Activated CD4-positive, alpha-beta T cell treated with anti-CD3 and anti-CD28 coated beads, Interleukin-2, amount 10 ng/mL, durations not matched to agents 7 days and 5 days (primary cell): ENCODE measurements around the gene MTCP1. TPM values are rescaled to one million over a fixed set of nuclear protein-coding genes. Genes with fewer than 3 reads are reported as not detected.

Experiments used
- CTCF ChIA-PET: fragments of 350-600 bp; sonication (Branson Sonifier 250); formaldehyde crosslinking; loops from one replicate; lab custom pipeline; 2021; ENCODE audit warnings: antibody characterized with exemption; lab: Charles Lee
- POLR2A ChIA-PET: fragments of 350-600 bp; sonication (Branson Sonifier 250); formaldehyde crosslinking; loops from one replicate; lab custom pipeline; 2021; ENCODE audit warnings: antibody characterized with exemption; lab: Charles Lee
- DNase-seq: peaks from one replicate; pipeline ENCODE4 v3.0.0-alpha.2; 2020
- H3K27ac Mint-ChIP-seq: one replicate; pipeline ENCODE4 v1.8.0; 2021; ENCODE audit warnings: mild to moderate bottlenecking, moderate library complexity, mixed read lengths
- H3K27me3 Mint-ChIP-seq: one replicate; pipeline ENCODE4 v1.8.0; 2021; ENCODE audit warnings: mixed read lengths
- H3K36me3 Mint-ChIP-seq: one replicate; pipeline ENCODE4 v1.8.0; 2021; ENCODE audit warnings: low read depth, mixed read lengths
- H3K4me1 Mint-ChIP-seq: one replicate; pipeline ENCODE4 v1.8.0; 2021; ENCODE audit warnings: mixed read lengths
- H3K4me3 Mint-ChIP-seq: one replicate; pipeline ENCODE4 v1.8.0; 2021; ENCODE audit warnings: mild to moderate bottlenecking, moderate library complexity, mixed read lengths
- H3K9me3 Mint-ChIP-seq: one replicate; pipeline ENCODE4 v1.8.0; 2021; ENCODE audit warnings: mixed read lengths
- total RNA-seq, 2 experiments: library from RNA; stranded (reverse); gene quantifications; one replicate each; pipeline ENCODE4 v1.2.3, GENCODE V29; 2021

MTCP1 gene
- total RNA-seq, 2 experiments from 2014 or later = 18.1 to 19.6 TPM

- Mint-ChIP-seq H3K27me3 (peaks cover 13% of the 10 kb centered on the region), H3K4me3 (no peak overlapping the region), H3K9me3 (no peaks in the 10 kb centered on the region), H3K4me1 (no peaks in the 10 kb centered on the region), H3K36me3 (no peaks in the 10 kb centered on the region), H3K27ac (no peak overlapping the region)
- POLR2A ChIA-PET = no interaction called here
- CTCF ChIA-PET = no interaction called here
- no peak for DNase-seq
Observed at GRCh38 chrX:155020591-155020990, 50.3 kb downstream of the MTCP1 start.

Other genes with a start within 250 kb of the MTCP1 start
- gene SMIM9, start 236.5 kb downstream of the MTCP1 start, total RNA-seq = not detected
- gene F8A1, start 184.8 kb downstream of the MTCP1 start, total RNA-seq = 10 to 100 TPM; 11.0 to 14.1 TPM
- gene F8, start 48.4 kb downstream of the MTCP1 start, total RNA-seq = 1 to 10 TPM; 3.9 to 4.6 TPM
- 10 to 100 TPM; 58.4 to 61.3 TPM for gene FUNDC2, start 44.3 kb downstream of the MTCP1 start, total RNA-seq
- 1 to 10 TPM; 4.7 to 5.6 TPM for gene CMC4, start within 50 bp of the MTCP1 start, total RNA-seq
- gene BRCC3, start 372 bp upstream of the MTCP1 start, total RNA-seq = 10 to 100 TPM; 28.2 to 30.6 TPM
- 10 to 100 TPM; 56.3 to 62.0 TPM for gene VBP1, start 145.3 kb upstream of the MTCP1 start, total RNA-seq
- gene RAB39B, start 193.4 kb upstream of the MTCP1 start, total RNA-seq = 1 to 10 TPM; 8.0 to 8.7 TPM